Type B pancreatic cell (in vitro differentiated cells): ENCODE results near the gene MAP2K2. TPM values are rescaled to one million over a fixed set of nuclear protein-coding genes. Genes with fewer than 3 reads are reported as not detected.

Source experiments
- DNase-seq: peaks from one replicate; pipeline ENCODE4 v3.0.0; 2021; ENCODE audit warnings: mixed read lengths; ENCODE audit not compliant: unreplicated experiment; ENCODE audit errors: extremely low spot score
- H3K27ac Mint-ChIP-seq: 2 replicates; pipeline ENCODE4 v1.8.0; 2021; ENCODE audit warnings: mild to moderate bottlenecking, mixed read lengths
- H3K27me3 Mint-ChIP-seq: 2 replicates; pipeline ENCODE4 v1.8.0; 2021; ENCODE audit warnings: mixed read lengths
- H3K36me3 Mint-ChIP-seq: 2 replicates; pipeline ENCODE4 v1.8.0; 2021; ENCODE audit warnings: mixed read lengths
- H3K4me1 Mint-ChIP-seq: one replicate; pipeline ENCODE4 v1.8.0; 2021; ENCODE audit warnings: mixed read lengths; ENCODE audit not compliant: unreplicated experiment
- H3K4me3 Mint-ChIP-seq: 2 replicates; pipeline ENCODE4 v1.8.0; 2021; ENCODE audit warnings: mild to moderate bottlenecking, mixed read lengths
- H3K9me3 Mint-ChIP-seq: 2 replicates; pipeline ENCODE4 v1.8.0; 2021; ENCODE audit warnings: mixed read lengths
- CTCF ChIP-seq: fragments of 200-600 bp; sonication (generic); conservative IDR thresholded peaks from 2 replicates; pipeline ENCODE4 v1.5.0; 2021; ENCODE audit warnings: antibody characterized with exemption, mild to moderate bottlenecking
- total RNA-seq: library from RNA; stranded (reverse); gene quantifications from 2 replicates; pipeline ENCODE4 v1.2.1, GENCODE V29; 2021; ENCODE audit warnings: low replicate concordance

The MAP2K2 gene
- total RNA-seq, 1 donor from 2014 or later, result 144 TPM

- Mint-ChIP-seq H3K27me3 (no peaks in the 10 kb centered on the region), H3K4me3 (no peak overlapping the region)
These were observed 2.1 kb downstream of the MAP2K2 start for GRCh38 chr19:4121815-4122214.

GRCh38 chr19:4121273-4121612, 2.7 kb downstream of the MAP2K2 start:
- H3K9me3 Mint-ChIP-seq, result no peaks in the 10 kb centered on the region
- no peak for TF ChIP-seq CTCF
- no peak overlapping the region for H3K27ac Mint-ChIP-seq
- H3K4me1 Mint-ChIP-seq, result peaks cover 12% of the 10 kb centered on the region
- no peak for DNase-seq
- no peaks in the 10 kb centered on the region for H3K27me3 Mint-ChIP-seq
- H3K4me3 Mint-ChIP-seq, result no peak overlapping the region
- H3K36me3 Mint-ChIP-seq, result no peaks in the 10 kb centered on the region

More at GRCh38 chr19:4121815-4122214, 2.1 kb downstream of the MAP2K2 start:
- no peaks in the 10 kb centered on the region for H3K36me3 Mint-ChIP-seq
- H3K4me1 Mint-ChIP-seq, result peaks cover 12% of the 10 kb centered on the region
- TF ChIP-seq CTCF, result no peak
- no peak for DNase-seq
- H3K27ac Mint-ChIP-seq, result no peak overlapping the region
- H3K9me3 Mint-ChIP-seq, result no peaks in the 10 kb centered on the region

GRCh38 chr19:4120559-4121272, 3.2 kb downstream of the MAP2K2 start:
- H3K4me1 Mint-ChIP-seq, result peaks cover 12% of the 10 kb centered on the region
- no peaks in the 10 kb centered on the region for H3K36me3 Mint-ChIP-seq
- H3K27me3 Mint-ChIP-seq, result no peaks in the 10 kb centered on the region
- no peak for DNase-seq
- H3K9me3 Mint-ChIP-seq, result no peaks in the 10 kb centered on the region
- no peak overlapping the region for H3K4me3 Mint-ChIP-seq
- H3K27ac Mint-ChIP-seq, result no peak overlapping the region
- TF ChIP-seq CTCF, result no peak

- no peak for TF ChIP-seq CTCF
- Mint-ChIP-seq H3K4me1 (peaks cover 11% of the 10 kb centered on the region), H3K4me3 (no peak overlapping the region), H3K27me3 (no peaks in the 10 kb centered on the region), H3K36me3 (no peaks in the 10 kb centered on the region), H3K9me3 (no peaks in the 10 kb centered on the region), H3K27ac (no peak overlapping the region)
- DNase-seq, result no peak
These were observed 4.2 kb downstream of the MAP2K2 start for GRCh38 chr19:4119763-4120162.

- no peak for TF ChIP-seq CTCF
- Mint-ChIP-seq H3K9me3 (no peaks in the 10 kb centered on the region), H3K36me3 (no peaks in the 10 kb centered on the region), H3K27ac (no peak overlapping the region), H3K27me3 (no peaks in the 10 kb centered on the region), H3K4me3 (no peak overlapping the region), H3K4me1 (no peaks in the 10 kb centered on the region)
- no peak for DNase-seq
These were observed 8.0 kb downstream of the MAP2K2 start for GRCh38 chr19:4115818-4116385.
